ENCODE data around the gene EZR. TPM values are rescaled to one million over a fixed set of nuclear protein-coding genes. Genes with fewer than 3 reads are reported as not detected.

The EZR gene
- total and polyA plus RNA-seq, 2 of the 13 experiments (the other 11 are each of a cell fraction or from before 2014, with no cell fraction given): 34.7 to 60.3 TPM

DNA sequence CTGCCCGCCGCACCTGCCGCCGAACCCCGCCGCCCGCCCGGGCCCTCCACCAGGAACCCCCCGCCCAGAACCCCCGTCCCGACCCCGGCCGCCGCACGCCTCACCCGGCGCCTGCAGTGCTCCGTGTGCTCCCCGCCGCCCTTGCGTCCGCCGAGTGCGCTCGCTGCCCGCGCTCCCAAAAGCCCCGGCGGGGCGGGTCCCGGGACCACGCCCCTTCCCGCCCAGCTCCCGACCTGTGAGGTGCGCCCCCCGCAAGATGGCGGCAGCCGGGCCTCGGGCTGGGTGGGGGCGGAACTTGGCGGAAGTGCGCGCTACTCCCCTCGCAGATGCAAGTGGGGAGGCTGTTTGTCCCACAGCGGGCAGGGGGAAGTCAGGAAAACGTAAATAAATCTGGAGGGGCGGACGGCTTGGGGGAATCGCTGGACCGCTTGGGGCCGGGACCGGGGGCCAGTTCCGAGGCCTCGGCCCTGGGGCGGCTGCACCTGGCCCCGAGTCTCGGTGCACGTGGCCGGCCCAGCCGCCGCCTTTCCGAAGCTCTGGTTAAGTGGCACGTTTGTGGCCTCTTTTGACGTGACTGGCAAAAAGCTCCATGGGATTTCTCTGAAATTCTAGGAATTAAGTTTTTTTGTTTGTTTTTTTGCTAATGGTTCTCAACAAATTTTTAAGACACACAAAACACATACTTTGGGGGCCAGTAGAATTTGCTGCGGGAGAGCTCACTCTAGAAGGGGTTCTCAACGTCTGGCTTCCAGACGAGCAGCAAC, at the start of gene EZR (continued):
- TF ChIP-seq ZFP90 (CRISPR knock-in tag; IDR thresholded peaks at IDR 0.05; ENCODE audit: borderline replicate concordance): peak; percentile 57; the same call in 1 of the 2 replicates
- peak; percentile 73; the same call in 1 of the 2 replicates for TF ChIP-seq EEA1 (CRISPR knock-in tag; IDR thresholded peaks at IDR 0.05; ENCODE audit: borderline replicate concordance)
- TF ChIP-seq, protein P1, sequence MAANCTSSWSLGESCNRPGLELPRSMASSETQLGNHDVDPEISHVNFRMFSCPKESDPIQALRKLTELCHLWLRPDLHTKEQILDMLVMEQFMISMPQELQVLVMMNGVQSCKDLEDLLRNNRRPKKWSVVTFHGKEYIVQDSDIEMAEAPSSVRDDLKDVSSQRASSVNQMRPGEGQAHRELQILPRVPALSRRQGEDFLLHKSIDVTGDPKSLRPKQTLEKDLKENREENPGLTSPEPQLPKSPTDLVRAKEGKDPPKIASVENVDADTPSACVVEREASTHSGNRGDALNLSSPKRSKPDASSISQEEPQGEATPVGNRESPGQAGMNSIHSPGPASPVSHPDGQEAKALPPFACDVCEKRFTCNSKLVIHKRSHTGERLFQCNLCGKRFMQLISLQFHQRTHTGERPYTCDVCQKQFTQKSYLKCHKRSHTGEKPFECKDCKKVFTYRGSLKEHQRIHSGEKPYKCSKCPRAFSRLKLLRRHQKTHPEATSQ (CRISPR knock-in tag; IDR thresholded peaks at IDR 0.05; ENCODE audit: borderline replicate concordance): peak; percentile 82; the same call in 1 of the 2 replicates
- peak; percentile 95; the same call in 1 of the 2 replicates for TF ChIP-seq PAX8 (CRISPR knock-in tag; IDR thresholded peaks at IDR 0.05; ENCODE audit: borderline replicate concordance)
- TF ChIP-seq SNRNP70 (IDR thresholded peaks at IDR 0.05; ENCODE audit: low read depth, low read length): no peak
- TF ChIP-seq EP300 (IDR thresholded peaks at IDR 0.05; ENCODE audit: low read depth in 2 of 2, low read length in 2 of 2): no peak
- peak; percentile 52; the same call in 1 of the 2 replicates for TF ChIP-seq EP300 (CRISPR knock-in tag; IDR thresholded peaks at IDR 0.05; ENCODE audit: borderline replicate concordance)
- 0 out of 2 replicates have a peak, but pooled peaks have one; percentile 72 for TF ChIP-seq SAFB2 (CRISPR knock-in tag; IDR thresholded peaks at IDR 0.05; ENCODE audit: borderline replicate concordance, low read depth)
- no peak for TF ChIP-seq SP2 (CRISPR knock-in tag; IDR thresholded peaks at IDR 0.05)
- TF ChIP-seq, protein P2, sequence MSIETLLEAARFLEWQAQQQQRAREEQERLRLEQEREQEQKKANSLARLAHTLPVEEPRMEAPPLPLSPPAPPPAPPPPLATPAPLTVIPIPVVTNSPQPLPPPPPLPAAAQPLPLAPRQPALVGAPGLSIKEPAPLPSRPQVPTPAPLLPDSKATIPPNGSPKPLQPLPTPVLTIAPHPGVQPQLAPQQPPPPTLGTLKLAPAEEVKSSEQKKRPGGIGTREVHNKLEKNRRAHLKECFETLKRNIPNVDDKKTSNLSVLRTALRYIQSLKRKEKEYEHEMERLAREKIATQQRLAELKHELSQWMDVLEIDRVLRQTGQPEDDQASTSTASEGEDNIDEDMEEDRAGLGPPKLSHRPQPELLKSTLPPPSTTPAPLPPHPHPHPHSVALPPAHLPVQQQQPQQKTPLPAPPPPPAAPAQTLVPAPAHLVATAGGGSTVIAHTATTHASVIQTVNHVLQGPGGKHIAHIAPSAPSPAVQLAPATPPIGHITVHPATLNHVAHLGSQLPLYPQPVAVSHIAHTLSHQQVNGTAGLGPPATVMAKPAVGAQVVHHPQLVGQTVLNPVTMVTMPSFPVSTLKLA (IDR thresholded peaks at IDR 0.05): no peak
- TF ChIP-seq ZSCAN21 (CRISPR knock-in tag; IDR thresholded peaks at IDR 0.05; ENCODE audit: borderline replicate concordance): peak; percentile 52; the same call in 1 of the 2 replicates
- TF ChIP-seq, protein P3, sequence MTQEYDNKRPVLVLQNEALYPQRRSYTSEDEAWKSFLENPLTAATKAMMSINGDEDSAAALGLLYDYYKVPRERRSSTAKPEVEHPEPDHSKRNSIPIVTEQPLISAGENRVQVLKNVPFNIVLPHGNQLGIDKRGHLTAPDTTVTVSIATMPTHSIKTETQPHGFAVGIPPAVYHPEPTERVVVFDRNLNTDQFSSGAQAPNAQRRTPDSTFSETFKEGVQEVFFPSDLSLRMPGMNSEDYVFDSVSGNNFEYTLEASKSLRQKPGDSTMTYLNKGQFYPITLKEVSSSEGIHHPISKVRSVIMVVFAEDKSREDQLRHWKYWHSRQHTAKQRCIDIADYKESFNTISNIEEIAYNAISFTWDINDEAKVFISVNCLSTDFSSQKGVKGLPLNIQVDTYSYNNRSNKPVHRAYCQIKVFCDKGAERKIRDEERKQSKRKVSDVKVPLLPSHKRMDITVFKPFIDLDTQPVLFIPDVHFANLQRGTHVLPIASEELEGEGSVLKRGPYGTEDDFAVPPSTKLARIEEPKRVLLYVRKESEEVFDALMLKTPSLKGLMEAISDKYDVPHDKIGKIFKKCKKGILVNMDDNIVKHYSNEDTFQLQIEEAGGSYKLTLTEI (CRISPR knock-in tag; conservative IDR thresholded peaks at IDR 0.05): no peak
- TF ChIP-seq ZNF30 (CRISPR knock-in tag; IDR thresholded peaks at IDR 0.05): peak; percentile 90; the same call in 1 of the 2 replicates
- TF ChIP-seq, protein P4, sequence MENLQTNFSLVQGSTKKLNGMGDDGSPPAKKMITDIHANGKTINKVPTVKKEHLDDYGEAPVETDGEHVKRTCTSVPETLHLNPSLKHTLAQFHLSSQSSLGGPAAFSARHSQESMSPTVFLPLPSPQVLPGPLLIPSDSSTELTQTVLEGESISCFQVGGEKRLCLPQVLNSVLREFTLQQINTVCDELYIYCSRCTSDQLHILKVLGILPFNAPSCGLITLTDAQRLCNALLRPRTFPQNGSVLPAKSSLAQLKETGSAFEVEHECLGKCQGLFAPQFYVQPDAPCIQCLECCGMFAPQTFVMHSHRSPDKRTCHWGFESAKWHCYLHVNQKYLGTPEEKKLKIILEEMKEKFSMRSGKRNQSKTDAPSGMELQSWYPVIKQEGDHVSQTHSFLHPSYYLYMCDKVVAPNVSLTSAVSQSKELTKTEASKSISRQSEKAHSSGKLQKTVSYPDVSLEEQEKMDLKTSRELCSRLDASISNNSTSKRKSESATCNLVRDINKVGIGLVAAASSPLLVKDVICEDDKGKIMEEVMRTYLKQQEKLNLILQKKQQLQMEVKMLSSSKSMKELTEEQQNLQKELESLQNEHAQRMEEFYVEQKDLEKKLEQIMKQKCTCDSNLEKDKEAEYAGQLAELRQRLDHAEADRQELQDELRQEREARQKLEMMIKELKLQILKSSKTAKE (CRISPR knock-in tag; IDR thresholded peaks at IDR 0.05; ENCODE audit: borderline replicate concordance): no peak
- no peak for TF ChIP-seq FOXO1 (CRISPR knock-in tag; IDR thresholded peaks at IDR 0.05)
- TF ChIP-seq ATAD3A (CRISPR knock-in tag; IDR thresholded peaks at IDR 0.05): 0 out of 2 replicates have a peak, but pooled peaks have one; percentile 49
- 0 out of 2 replicates have a peak, but pooled peaks have one; percentile 10 for TF ChIP-seq RARG (CRISPR knock-in tag; IDR thresholded peaks at IDR 0.05; ENCODE audit: low read depth)
- TF ChIP-seq, protein P5, sequence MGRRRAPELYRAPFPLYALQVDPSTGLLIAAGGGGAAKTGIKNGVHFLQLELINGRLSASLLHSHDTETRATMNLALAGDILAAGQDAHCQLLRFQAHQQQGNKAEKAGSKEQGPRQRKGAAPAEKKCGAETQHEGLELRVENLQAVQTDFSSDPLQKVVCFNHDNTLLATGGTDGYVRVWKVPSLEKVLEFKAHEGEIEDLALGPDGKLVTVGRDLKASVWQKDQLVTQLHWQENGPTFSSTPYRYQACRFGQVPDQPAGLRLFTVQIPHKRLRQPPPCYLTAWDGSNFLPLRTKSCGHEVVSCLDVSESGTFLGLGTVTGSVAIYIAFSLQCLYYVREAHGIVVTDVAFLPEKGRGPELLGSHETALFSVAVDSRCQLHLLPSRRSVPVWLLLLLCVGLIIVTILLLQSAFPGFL (CRISPR knock-in tag; IDR thresholded peaks at IDR 0.05): peak; percentile 89; the same call in 1 of the 2 replicates
- TF ChIP-seq, protein P6, sequence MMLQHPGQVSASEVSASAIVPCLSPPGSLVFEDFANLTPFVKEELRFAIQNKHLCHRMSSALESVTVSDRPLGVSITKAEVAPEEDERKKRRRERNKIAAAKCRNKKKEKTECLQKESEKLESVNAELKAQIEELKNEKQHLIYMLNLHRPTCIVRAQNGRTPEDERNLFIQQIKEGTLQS (CRISPR knock-in tag; IDR thresholded peaks at IDR 0.05): no peak; the same call in 1 of the 2 replicates
